HG03442 (cell line): Measurements from ENCODE around the gene PCNX4.

Source experiments
- ATAC-seq: cut with Tn5 transposase; IDR thresholded peaks from one replicate; pipeline ENCODE4 v1.9.1; 2021; ENCODE audit warnings: mild to moderate bottlenecking, moderate library complexity; ENCODE audit not compliant: unreplicated experiment

Gene PCNX4

DNA sequence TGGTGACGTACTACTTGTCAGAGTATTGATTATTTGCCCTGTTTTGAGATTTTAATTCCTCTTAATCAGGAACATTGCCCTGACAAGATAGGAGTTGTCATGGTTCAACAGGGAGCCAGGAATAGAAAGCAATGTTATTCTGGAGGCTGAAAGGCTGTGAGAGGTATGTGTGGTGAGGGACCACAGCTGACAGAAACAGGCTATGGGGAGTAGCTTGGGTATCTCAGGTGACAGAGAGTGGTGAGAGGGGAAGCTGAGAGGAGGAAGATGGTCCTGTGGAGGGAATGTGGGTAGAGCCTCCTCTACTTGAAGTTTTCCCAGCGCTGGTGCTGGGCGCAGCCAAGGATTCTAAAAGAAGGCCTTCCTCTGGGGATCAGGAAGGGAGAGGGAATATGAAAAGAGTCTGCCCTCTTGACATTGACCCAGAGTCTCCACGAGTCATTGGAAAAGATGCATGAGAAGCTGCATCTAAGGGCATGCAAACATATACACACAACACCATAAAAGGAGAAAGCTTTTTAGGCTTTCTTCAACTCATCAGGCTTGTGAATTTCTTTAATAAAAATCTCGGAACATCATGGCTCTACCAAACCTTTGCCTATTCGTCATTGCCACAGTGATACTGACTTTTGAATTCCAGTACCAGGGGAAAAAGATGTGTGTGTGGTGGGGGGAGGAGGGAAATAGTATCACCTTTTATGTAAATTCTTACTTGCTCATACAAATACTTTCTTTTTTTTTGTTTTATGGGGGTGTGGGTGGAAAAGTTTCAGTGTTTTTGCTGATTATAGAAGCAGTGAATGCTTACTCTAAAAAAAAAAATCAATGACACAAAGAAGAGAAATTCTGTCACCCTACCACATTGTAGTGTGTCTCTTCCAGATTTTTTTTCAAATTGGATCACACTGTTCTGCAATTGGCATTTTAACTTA lies 113.4 kb downstream of the PCNX4 start:
- ATAC-seq = peak; percentile 53

GRCh38 chr14:60206249-60206670 lies 114.5 kb downstream of the PCNX4 start:
- no peak for ATAC-seq

DNA sequence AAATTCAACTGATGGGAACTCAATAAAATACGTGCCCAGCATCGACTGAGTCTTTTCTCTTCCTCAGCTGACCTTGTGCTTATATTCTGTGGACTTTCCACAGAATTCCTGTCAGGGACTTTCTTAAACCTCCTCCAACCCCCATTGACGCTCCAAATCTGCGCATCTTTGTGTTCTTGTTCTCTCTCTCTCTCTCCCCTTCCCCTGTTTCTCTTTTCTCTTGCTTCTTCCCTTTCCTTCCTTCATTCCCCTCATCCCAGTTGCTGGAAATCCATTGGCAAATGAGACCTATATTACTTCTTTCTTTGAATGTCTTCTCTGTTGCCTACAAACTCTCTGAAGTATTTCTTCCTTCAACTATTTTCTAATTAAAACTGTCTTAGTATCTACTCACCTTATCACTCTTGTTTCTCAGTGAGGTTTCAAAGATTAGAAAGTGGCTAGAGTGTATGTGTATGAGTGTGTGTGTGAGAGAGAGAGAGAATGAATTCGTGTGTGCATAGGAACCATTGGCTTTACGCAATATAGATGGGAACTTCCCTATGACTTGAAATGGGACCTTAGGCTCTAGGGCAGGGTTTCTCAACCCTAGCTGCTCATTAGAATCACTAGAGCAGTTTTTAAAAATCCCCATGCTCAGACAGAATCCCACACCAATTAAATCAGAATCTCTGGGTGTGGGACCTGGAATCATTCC lies 115.3 kb downstream of the PCNX4 start:
- ATAC-seq = peak; percentile 38

DNA sequence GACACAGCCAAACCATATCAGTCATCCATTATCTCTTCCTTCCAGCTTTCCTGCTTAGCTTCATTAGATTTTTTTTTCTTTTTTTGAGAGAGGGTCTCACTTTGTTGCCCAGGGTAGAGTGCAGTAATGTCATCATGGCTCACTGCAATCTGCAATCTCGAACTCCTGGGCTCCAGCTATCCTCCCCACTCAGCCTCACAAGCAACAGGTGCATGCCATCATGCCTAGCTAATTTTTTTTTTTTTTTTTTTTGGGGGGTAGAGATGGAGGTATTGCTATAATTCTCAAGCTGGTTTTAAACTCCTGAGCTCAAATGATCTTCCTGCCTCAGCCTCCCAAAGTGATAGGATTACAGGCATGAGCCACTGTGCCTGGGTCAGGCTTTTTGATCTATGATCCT lies 119.0 kb downstream of the PCNX4 start:
- no peak for ATAC-seq

- ATAC-seq = no peak
Observed at GRCh38 chr14:60211153-60211552, 119.4 kb downstream of the PCNX4 start.

GRCh38 chr14:60212503-60213371 lies 121.0 kb downstream of the PCNX4 start:
- ATAC-seq = peak; percentile 92

DNA sequence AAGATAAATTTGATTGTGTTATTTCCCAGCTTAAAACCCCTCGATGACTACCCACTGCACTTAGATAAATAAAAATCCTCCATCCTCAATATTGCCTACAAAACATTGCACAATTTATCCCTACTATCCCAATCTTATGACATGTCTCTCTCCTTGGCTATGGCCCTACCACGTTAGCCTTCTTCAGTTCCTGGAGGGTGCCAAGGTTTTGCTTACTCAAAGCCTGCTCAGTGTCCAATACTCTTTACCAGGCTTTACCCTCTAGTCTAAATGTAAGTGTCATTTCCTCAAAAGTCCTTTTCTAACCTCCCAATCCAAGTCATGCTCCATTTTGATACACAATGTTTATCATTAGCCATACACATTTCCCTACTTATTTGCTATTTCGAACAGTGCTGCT lies 122.3 kb downstream of the PCNX4 start:
- ATAC-seq = no peak

DNA sequence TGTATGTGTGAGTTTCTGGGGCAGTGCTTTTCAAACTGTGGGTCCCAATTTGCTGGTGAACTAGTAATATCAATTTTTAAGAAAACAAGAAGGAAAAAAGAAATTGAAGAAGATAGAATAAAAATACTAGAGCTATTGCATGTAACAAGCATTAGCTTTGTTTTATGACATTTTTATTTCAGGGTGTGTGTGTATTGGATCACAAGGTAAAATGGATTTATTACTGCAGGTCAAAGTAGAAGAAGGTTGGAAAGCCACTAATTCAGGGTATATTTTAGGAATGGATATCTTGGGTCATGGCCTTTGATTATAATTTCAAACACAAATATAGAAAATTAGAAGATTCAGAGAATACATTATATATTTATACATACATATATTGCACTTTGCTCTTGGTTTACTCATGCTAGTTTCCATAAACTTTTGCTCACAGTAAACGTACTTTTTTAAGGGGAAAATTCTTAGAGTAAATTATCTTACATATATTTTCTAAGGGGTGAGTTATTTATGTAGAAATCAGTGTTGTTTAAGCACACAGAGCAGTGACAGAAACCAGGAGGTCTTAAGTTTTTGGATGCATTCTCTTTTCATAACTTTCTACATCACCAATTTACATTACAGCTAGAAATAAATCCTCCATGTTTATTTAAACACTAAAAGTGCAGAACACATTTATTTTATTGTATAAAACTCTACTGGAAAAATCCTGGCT lies 122.8 kb downstream of the PCNX4 start:
- no peak for ATAC-seq

DNA sequence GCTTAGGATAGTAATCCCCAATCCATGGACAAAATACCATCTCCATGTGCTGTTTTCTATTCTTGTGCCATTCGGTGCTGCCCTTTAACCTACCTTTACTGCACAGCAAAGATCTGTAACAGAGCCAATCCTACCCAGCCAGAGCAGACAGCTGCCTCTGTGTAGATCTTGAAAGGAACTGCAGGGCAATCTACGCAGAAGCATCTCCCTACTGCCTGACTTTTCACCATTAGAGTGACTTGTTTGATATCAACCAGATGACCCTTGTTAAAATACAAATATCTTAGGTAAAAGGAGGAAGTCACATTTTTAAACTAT lies 123.4 kb downstream of the PCNX4 start:
- ATAC-seq = no peak

DNA sequence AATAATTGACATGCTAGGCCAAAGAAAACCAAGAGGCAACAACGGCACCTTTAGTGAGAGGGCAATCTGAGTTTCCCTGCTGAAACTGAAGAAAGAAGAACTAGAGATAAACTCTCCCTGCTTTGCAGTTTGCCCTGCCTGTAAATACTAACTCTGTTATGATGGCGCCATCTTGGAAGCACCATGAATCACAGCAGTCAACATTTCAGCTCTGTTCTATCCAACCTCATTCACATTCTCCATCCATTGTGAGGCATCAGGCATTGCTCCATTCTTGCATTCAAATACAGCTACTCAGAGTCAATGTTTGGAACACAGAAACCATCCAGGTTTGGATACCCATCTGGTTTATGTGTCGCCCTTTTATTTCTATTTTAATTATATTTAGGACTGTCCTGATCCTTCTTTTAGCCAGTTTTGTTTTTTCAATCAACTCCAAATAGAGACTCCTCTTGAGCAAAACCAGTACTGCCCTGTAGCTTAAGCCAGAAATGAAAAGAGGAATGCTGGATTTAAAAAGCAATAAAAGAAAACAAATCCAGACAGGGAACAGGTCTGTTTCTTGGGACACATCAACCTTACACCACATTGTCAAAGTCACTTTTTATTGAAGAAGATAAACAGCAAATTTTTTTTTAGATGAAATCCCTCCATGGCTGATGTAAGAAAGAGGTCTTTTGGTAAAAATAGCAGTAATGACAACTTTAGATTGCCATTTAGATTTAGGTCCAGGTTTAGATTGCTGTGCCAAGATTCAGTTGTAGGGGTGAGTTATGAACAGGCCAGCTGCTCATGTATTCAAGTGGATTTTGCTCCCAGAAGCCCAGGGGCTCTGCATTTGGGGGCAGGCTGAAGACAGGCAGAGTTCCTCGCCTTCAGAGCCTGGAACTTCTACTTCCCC lies 124.0 kb downstream of the PCNX4 start:
- no peak for ATAC-seq

- ATAC-seq = no peak
Observed at GRCh38 chr14:60217713-60218112, 126.0 kb downstream of the PCNX4 start.
